Endothelial cell of hepatic sinusoid (primary cell): ENCODE measurements around the gene DAG1.
"Not testable (repeated sequence)": the region's sequence is repeated elsewhere in the genome, so short reads cannot be mapped to it uniquely, and the experiment has no call there.

ENCODE experiments used
- in situ Hi-C: cut with HindIII; loops from 2 replicates; pipeline ENCODE4 v1.10.0; 2017; ENCODE audit warnings: low sequenced_read_pairs

DAG1 gene

DNA sequence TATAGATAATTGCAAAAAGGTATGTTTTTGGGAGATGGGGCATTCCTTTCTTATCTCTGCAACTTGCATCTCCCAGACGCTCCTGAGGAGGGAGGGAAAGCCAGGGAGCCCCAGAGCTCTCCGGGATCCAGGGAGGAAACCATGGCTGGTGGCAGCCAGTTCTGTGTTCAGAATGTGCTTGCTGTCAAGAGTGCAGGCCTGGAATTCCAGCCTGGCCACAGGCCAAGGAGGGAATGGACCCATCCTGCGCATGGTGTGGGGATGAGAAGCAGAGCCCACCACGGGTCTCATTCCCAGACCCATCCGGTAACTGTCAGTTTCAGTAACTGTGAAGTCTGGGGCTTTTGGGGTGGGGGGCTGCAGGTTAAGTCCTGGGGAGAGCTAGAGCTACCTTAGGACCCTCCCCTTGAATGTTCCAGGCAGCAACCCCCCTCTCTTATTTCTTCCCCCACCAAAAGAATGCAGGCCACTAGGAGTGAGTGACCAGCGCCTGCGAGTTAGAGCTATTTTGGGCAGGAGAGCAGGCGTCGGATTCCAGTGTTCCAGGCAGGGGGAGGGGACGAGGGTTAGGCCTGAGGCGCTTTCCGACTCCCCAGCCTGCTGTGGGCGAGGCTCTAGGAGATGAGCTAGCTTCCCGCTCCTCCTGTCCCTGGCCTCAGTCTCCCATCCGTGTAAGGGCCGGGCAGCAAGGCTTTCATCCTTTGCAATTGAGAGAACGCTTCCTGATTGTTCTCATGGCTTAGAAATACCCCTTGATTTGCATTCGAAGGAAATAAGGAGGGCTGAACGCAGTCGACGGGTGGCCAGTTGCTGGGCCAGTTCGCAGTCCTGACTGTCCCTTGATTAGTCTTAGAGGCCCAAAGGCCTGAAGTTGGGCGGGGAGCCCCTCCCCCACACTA is 781 bp upstream of the DAG1 start:
- in situ Hi-C loops, result no loop called here

DNA sequence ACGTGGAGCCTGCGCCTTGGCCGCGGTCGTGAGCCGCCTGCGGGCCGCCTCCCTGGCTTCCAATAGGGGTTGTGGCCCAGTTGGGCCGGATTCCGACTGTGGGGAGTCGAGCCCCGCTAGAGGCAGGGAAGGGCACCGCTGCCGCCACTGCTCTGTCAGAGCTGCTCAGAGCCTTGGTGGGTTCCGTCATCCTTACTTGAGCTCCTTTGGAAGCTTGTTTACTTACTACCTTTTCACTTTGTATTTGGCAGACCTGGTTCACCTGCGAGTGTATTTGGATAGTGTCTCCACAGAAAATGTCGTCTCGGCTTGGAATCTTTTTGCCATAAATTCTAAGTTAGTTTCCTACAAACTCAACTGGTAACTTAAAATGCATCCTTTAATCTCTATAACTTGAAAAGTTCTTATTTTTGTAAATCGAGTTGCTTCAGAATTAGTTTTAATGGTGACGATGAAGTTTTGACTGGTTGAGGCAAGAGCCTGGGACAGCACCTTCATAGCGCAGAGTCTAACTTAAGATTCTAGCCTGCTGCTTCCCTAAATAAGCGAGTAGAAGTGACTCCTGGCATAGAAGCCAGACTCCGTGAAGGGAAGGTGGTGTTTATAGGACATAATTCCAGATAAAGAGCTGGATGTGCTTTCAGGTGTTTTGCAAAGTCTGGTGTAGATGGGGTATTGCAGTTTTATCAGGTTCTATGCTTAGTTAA is 800 bp downstream of the DAG1 start:
- in situ Hi-C loops, result no loop called here

DNA sequence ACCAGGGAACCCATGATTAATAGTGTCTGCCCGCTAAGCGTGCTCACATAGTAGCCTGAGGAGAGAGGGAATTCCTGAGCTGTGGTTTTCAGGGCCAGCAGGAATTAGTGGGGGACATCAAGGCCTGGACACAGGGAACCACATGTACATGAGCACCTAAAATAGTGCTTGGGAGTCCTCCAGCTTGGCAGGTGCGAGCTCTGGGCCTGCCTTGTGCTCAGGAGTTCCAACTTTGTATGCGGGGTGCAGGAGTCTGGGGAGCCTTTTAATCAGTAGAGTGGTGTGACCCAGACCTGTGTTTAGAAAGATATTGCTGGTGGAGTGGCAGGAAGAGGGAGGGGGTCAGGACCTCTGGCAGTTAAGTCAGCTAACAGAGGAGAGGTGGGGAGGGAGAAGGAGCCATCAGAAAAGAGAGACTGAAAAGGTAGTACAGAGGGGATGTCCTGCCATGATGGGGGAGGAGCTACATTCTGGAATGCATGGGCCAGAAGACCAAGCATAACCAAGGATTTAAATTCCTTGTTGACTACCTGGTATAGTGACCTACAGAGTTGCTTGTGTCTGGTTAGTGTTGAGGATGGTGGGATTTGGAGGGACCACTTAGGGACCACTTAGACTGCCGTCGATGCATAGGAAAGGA is 1.9 kb downstream of the DAG1 start:
- in situ Hi-C loops, result no loop called here

DNA sequence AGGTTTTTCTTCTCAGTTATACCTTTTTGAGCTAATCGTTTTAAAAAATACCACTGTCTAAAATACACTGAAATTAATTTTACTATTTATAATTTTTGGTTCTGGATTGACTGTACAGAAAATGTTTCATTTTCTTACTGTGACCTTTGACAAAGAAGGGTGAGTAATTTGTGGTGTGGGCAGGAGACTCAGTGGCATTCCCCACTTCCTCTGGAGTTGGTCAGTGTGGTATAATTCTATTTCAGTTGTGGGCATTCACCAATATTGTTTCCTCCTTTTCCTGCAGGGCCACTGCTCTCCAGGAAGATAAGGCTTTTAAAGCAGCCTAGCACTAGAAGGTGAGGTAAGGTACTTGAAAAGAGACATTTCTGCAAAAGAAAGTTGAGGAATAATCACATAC is 6.5 kb downstream of the DAG1 start:
- in situ Hi-C loops, result no loop called here

DNA sequence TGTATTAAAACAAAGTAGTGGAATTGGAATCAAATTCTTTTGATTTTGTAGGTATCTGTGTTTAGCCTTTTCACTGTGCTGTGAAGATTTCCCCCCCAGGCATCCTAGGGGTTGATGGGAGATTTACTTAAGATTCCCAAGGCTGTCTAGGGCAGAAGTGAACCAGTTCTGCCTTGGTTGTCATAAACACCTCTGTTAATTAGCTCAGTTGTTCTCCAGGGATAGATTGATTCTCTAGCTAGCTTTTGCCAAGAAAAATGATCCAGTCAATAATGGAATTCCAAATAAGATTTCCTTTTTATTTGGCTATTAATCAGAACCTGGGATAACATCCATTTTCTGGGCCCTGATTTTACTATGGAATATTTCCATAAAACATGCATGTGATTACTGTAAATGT is 12.7 kb downstream of the DAG1 start:
- in situ Hi-C loops, result no loop called here

DNA sequence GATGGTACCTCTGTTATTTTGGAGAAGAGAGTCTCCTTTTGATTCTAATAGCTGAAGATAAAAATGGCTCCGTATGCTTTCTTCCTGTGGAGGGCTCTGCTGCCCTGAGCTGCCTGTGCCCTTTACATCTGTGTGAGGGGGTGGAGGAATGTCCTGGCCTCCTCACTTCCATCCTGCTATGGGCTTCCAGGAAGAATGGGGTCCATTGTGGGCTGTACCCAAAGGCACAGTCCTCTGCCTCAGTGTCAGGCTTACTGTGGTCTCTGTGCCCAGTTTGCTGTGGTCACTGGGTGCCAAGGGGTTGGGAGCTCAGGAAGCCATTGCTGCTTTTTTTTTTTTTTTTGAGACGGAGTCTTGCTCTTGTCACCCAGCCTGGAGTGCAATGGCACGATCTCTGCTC is 14.4 kb downstream of the DAG1 start:
- in situ Hi-C loops, result no loop called here

DNA sequence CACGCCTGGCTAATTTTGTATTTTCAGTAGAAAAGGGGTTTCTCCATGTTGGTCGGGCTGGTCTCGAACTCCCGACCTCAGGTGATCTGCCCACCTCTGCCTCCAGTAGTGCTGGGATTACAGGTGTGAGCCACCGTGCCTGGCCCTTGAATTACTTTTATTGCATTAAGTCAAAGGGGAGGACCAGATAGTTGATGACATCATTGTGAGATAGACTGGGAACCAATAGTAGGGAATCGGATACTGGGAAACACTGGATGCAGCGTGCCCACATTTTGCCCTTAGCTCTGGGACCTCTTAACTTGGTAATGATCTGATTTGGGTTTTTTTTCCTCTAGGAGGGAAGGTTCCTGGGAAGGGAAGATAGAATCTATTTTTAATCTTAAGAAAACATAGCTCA is 19.2 kb downstream of the DAG1 start:
- in situ Hi-C loops, result no loop called here

DNA sequence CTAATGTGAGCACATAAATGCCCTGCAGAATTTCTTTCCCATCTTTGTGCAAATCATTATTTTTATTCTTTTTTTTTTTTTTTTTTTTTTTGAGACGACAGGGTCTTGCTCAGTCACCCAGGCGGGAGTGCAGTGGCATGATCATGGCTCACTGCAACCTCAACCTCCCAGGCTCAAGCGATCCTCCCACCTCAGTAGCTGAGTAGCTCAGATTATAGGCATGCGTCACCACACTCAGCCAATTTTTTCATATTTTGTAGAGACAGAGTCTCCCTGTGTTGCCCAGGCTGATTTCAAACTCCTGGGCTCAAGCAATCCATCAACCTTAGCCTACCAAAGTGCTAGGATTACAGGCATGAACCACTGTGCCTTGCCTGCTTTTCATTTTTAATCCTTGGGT is 22.9 kb downstream of the DAG1 start:
- in situ Hi-C loops, result no loop called here

DNA sequence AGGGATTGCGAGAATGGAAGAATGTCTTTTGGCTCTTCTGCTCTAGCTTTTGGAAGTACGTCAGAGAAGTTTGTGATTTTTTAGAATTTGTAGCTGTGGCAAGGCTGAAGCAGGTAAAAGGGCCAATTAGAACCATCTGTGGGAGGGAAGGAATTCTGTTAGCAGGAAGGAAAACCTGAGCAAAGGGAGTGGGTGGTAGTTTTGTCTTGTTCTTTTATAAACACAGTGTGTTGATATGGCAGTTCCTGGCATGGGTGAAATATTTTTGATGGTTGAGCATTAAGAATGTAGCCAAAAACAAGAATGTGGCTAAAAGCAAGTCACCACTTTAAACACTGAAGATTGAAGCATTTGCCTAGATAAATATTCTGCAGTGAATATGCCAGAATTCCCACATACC is 23.8 kb downstream of the DAG1 start:
- in situ Hi-C loops, result no loop called here

DNA sequence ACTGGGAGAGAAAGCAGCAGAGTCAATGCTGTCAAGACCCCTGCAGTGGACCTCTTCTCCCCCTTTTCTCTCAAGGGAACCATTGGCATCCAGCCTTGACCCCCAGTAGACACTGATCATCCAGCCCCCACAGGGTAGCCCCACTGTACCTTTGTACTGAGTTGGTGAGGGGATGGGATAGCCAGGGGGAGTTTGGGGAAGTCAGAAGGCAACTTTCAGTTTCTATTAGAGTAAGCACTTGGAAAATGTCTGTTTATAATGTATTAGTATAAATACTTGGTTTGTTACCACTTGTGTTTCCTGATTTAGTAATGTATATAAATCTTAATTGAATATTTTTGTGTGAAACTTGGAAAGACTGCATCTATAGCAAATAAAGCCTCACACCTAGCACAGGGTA is 25.0 kb downstream of the DAG1 start:
- in situ Hi-C loops, result no loop called here

DNA sequence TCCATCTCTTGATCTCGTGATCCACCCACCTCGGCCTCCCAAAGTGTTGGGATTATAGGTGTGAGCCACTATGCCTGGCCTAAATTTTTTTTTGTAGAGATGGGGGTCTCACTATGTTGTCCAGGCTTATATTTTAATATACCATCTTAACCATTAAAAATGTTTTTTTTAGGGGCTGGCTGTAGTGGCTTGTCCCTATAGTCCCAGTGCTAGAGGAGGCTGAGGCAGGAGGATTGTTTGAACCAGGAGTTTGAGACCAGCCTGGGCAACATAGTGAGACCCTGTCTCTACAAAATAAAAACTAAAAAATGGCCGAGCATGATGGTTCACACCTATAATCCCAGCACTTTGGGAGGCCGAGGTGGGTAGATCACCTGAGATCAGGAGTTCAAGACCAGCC is 26.8 kb downstream of the DAG1 start:
- in situ Hi-C loops, result not testable (repeated sequence)

DNA sequence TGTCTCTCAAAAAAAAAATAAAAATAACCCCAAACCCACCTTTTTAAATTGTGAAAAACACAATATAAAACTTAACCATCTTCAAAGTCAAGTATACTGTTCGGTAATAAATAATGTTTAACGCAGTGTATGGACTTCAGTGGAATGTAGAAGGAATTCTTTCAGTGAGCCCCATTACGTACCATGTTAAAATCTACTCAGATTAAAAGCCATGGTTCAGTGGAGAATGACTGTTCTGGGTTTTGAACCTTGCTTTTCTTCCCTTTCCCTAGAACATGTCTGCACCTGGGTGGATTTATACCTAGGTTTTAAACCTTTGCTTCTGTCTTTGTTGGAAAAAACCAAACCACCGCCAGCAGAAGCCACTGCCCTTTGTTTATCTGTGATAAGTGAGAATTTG is 27.5 kb downstream of the DAG1 start:
- in situ Hi-C loops, result no loop called here

DNA sequence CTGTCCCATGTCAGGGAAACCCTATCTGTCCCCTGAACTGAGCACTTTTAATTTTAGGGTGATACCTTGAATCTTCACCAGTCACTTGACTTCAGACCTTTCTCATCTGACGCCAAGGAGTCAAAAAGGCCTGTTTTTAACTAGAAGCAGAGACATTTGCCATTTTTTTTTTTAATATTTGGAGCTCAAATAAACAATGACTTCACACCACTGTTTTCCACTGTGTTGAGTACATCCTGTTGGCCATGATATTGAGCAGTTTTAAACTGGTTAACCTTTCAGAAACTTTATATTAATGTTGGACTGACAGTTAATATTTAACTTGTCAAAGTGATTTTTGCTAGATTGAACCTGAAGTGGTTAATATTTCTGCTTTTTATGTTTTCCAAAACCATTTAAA is 28.2 kb downstream of the DAG1 start:
- in situ Hi-C loops, result no loop called here

DNA sequence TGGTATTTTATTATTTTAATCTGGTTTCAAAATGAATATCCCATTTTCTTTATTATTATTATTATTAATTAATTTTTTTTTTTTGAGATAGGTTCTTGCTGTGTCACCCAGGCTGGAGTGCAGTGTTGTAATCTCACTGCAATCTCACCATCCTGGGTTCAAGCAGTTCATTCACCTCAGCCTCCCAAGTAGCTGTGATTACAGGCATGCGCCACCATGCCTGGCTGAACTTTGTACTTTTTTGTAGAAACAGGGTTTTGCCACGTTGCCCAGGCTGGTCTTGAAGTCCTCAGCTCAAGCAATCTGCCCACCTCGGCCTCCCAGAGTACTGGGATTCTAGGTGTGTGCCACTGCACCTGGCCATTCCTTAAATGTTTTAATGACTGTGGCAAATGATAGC is 28.6 kb downstream of the DAG1 start:
- in situ Hi-C loops, result no loop called here

DNA sequence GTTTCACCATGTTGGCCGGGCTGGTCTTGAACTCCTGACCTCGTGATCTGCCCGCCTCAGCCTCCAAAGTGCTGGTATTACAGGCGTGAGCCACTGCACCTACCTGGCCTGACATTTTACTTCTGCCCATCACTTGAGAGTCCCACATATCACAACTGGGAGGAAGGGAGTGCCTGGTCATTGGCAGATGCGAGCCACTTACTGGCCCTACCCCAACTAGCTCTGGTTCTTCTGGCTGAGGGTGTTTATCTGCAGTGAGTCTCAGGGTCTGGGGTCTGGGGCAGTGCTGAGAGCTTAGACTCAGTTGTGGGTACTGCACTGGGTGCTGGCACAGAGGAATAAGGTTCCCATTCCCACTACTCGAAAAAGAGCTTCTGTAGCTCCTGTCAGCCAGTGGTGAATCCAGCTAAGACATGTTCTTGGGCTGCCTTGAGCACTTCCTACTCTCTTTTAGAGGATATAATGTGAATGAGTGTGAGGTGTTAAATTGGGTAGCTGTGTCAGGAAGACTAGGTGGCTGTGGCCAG is 30.2 kb downstream of the DAG1 start:
- in situ Hi-C loops, result no loop called here

DNA sequence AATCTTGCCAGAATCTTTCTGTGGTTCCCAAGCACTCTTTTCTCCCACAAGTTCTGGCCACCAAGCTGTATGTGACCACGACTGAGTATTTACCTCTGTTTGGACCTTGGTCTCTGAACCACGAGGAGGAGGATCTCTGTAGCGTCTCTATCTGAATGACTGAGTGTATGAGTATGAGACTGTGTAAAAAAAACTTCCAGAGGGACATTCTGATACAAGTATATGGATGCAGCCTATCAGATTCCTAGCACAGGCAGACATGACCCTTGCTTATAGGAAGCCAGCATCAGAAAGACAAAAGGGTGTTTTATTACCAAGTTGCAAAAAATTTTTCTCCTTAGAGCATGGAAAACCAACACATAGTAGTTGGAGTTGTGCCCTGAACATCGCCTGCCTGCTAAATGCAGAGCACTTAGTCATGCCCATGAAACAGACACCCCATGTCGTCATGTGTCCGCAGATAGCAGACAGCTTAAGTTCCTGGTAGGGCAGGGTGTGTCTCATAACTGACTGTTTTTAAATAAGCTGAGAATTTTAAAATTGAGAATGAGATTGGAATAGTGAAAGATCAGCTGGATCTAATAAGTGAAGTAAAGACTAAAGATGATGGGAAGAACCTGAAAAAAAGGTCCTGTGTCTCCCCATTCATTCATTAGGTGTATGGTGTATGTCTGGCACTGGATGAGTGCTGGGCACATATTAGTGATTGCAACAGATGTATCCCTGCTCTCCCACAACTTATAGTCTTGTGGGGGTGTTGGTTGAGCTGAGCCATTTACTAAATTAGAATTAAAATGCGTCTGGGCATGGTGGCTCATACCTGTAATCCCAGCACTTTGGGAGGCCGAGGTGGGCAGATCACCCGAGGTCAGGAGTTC is 30.9 kb downstream of the DAG1 start:
- in situ Hi-C loops, result no loop called here

DNA sequence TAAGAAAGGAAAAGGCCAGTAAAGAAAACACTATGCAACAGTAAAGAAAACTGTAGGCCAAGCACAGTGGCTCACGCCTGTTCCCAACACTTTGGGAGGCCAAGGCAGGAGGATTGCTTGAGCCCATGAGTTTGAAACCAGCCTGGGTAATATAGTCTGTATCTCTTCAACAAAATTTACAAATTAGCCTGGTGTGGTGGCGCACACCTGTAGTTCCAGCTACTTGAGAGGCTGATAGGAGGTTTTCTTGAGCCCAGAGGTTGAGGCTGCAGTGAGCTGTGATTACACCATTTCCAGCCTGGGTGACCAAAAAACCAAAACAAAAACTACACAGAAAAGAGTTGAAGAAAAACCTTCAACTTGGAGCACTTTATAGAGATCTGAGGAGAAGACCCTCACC is 31.8 kb downstream of the DAG1 start:
- in situ Hi-C loops, result no loop called here

DNA sequence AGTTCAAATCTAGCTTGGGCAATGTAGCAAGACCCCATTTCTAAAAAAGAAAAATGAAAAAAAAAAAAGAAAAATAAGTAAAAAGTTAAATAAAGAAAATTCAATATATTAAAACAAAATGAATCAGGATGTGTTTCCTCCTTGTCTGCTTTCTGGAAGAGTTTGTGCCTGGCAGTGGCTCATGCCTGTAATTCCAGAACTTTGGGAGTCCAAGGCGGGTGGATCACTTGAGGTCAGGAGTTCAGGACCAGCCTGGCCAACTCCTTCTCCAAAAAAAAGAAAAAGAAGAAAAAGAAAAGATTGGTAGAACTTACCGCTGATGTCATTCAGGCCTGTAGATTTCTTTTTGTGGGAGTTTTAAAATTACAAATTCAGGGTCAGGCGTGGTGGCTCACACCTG is 36.8 kb downstream of the DAG1 start:
- in situ Hi-C loops, result no loop called here

DNA sequence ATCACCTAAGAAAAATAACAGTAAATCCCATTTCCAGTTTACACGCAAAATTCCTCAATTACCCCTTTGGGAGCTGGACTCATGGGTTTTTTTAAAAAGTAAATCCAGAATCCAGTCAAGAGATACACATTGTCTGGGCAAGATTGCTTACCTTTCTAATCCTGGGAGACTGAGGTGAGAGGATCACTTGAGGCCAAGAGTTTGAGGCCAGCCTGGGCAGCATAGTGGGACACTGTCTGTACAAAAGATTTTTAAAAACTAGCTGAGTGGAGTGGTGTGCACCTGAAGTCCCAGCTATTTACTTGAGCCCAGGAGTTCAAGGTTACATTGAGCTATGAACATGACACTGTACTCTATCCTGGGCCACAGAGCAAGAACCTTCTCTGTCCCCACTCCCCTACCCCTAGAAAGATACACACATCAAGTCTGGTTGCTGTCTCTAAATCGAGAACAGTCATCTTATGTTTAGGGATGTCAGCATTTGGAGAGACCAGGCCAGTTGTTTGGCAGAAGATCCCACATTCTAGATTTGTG is 39.0 kb downstream of the DAG1 start:
- in situ Hi-C loops, result no loop called here

DNA sequence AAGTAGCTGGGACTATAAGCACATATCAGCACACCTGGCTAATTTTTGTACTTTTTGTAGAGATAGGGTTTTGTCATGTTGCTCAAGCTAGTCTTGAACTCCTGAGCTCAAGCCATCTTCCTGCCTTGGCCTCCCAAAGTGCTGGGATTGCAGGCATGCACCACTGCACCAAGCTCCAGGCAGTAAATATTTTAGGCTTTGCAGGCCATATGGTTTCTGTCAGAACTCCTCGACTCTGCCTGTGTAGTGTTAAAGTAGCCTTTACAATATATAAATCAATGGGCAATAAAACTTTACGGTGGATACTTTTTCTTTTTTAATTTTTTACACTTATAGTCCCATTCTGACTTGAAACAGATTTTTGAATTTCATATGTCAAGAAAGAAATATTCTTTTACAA is 41.6 kb downstream of the DAG1 start:
- in situ Hi-C loops, result no loop called here
